ENCODE measurements around the gene ABCA7.
"Not testable (repeated sequence)": the region's sequence is repeated elsewhere in the genome, so short reads cannot be mapped to it uniquely, and the experiment has no call there.

ABCA7 gene

DNA sequence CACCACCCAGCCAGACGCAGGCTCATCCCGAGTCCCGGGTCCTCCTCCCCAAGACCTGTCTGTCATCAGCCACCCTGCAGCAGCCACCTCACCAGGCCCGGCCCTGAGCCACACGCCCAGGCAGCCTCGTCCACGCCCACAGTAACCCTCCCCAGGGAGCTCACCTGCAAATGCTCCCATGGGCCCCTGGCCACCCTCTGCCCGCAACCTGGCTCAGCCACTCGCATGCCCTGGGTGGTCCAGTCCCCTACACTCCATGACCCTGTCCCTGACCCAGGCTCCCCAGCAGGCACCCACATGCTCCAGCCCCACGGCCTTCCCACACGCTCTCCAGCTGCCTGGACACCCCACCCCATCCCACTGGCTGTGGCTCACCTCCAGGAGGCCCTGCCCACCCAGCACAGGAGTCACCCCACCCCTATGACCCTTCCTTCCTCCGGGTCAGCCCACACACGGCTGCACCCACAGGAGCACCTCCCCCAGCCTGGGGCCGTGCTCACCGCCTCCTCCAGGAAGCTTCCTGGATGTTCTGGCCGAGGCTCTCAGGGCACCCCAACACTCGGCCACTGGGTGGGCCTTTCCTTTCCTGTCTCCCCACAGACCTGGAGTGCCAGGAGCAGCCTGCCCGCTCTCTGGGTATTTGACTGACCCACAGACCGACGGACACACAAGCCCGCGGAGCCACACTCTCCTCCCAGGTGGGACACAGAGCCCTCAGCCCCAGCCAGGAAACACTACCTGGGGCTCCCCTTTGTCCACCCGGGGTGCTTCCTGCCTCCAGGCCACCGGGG is 22.6 kb upstream of the ABCA7 start:
- DNase-seq (ENCODE audit: low spot score), result no peak

DNA sequence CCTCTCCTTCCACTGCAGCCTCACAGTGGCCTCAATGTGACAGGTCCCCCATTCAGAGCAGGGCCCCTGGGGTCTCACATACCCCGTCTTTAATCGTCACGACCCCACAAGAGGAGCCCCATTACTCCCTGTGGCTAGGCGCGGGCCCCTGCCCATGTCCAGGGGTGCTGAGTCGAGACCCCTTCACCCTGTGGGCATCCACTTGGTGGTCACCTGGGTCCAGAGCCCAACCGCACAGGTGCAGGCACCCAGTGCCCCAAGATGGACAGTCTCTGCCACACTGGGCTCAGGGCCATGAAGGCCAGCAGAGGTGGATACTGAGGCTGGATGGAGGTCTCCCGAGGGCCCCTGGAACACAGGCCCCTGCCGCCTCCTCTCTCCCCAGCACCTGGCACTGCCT is 22.0 kb upstream of the ABCA7 start:
- no peak for DNase-seq (ENCODE audit: low spot score)

DNA sequence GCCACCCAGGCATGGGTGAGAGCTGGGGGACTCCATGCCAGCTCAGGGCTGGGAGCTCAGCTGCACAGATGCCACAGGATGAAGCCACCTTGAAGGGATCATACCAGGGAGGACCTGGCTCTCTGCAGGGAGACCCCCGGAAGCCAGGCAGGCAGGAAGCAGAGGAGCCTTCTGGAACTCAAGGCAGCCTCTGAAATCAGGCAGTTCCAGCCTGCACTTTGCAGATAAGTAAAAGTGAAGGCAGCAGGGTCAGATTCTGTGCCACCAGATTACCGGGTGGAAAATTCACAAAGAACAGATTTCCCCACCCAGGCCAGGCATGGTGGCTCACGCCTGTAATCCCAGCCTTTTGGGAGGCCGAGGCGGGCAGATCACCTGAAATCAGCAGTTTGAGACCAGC is 21.5 kb upstream of the ABCA7 start:
- no peak for DNase-seq (ENCODE audit: low spot score)

DNA sequence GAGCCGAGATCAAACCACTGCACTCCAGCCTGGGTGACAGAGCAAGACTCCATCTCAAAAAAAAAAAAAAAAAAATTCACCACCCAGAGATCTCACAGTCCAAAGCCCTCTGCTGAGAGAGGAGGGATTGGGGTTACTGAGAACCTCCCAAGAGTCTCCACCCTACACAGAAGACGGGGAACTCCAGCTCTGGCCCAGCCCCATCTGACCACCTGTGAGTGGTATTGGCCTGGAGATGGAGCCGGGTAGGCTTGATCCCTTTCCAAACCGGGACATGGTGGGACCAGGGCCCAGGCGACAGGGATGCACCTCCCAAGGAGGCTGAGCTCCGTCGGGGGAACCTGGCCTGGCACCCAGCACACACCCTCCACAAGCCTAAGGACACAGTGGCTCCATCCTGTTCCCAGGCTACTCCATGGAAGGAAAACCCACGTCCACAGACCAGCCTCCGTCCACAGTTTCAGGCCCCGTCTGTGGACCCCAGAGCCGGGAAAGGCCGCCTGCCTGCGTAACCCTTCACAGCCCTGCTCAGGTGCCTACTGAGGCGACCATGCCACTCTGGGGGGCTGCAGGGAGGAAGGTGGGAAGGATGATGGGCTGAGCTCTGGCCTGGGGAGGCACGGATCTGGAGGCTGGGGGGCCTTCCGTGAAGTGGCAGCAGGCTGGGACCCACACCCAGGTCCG is 20.8 kb upstream of the ABCA7 start:
- DNase-seq (ENCODE audit: low spot score), result no peak

DNA sequence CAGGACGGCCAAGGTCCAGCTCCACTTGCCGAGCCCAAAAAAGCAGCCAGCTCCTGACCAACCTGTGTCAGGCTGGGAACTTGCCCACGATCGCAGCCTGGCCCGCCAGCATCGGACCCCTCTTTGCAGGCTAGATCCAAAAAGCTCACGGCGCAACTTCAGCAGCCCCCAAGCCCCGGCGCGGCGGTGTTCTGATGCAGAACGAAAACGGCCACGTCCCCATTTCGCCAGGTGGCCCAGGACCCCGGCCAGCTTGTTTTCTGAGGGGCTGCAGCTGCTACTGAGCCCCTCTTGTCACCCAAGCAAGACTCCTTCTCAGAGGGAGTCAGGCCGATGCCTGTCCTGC is 20.3 kb upstream of the ABCA7 start:
- DNase-seq (ENCODE audit: low spot score), result no peak

DNA sequence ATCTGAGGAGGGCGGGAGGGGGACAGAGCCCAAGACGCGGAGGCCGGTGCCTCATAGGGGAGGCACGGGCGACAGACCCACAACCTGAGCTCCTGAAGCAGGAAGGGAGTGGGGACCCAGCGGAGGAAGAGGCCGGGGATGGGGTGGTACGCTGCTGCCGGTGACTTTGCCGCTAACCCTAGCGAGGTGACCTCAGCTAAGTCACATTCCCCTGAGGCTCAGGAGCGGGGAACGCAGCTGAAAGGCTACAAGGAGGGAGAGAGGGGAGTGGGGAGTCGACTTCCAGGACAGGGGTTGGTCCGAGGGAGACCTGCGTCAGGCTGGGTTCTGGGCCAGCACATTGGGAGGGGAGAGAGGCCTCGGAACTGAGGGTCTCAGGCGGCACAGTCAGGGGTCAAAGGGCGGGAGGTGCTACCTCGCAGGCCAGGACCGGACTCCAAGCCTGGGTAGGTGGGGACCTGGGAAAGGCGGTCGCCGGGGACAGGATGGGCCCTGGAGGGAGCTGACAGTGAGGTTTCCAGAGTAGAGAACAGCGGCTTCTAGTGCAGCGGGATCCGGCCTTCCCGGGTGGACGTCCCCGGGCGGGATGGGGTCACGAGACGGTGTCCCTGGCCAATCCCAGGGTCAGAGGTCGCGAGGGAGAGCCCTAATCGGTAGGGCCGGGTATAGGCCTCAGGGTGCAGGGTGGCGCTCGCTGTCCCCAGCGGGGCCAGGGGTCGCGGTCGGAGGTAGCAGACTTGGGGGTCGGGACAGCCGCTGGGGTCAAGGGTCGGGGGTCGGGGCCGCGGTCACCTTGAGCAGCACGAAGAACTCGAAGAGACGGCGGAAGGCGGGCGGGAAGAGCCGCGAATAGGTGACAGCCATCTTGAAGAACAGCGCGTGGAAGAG is 19.7 kb upstream of the ABCA7 start:
- no peak for DNase-seq (ENCODE audit: low spot score)

DNA sequence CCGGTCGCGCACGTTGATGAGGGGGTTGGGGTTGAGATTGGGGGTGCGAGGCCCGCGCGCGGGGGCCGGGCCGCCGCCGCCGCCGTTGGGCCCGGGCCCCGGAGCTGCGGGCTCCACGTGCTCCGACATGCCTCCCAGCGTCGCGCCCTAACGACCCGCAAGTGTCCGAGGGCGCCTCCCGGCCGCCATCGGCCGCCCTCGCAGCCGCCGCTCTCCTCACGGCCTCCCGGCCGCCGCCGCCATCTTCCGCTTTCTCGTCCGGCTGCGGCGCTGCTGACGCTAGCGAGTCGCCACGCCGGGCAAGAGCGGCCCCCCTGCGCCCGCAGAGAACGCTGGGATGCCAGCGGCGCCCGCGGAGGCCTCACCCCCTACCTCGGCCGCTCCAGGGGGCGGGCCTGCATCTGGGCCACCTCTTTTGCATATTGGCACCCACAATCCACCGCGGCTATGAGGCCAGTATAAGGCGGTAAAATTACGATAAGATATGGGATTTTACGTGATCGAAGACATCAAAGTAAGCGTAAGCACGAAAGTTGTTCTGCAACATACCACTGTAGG is 19.0 kb upstream of the ABCA7 start, which contains the start of gene TMEM259:
TMEM259 (minus strand) TSS at position 256 of the 558 bp plus-strand sequence; CDS start at position 129, 127 bp downstream.
- DNase-seq (ENCODE audit: low spot score), result peak; percentile 98

DNA sequence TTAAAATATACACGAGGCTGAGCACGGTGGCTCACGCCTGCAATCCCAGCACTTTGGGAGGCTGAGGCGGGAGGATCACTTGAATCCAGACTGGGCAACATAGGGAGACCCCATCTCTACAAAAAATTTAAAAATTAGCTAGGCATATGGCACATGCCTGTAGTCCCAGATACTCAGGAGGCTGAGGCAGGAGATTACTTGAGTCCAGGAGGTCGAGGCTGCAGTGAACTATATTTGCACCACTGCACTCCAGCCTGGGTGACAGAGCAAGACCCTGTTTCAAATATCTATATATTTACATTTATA is 16.1 kb upstream of the ABCA7 start:
- not testable (repeated sequence) for DNase-seq (ENCODE audit: low spot score)

DNA sequence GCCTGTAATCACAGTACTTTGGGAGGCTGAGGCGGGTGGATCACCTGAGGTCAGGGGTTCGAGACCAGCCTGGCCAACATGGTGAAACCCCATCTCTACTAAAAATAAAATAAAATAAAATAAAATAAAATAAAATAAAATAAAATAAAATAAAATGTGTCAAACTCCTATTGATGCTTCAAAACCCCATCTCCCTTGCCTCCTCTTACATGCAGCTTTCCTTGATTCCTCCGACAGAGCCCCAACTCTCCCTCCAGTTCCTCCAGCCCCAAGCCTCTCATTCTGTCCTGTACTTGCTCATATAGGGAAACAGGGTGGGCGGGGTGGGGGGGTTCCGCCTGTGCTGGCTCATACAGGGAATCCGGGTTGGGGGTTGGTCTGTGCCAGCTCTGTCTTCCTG is 14.8 kb upstream of the ABCA7 start:
- not testable (repeated sequence) for DNase-seq (ENCODE audit: low spot score)

DNA sequence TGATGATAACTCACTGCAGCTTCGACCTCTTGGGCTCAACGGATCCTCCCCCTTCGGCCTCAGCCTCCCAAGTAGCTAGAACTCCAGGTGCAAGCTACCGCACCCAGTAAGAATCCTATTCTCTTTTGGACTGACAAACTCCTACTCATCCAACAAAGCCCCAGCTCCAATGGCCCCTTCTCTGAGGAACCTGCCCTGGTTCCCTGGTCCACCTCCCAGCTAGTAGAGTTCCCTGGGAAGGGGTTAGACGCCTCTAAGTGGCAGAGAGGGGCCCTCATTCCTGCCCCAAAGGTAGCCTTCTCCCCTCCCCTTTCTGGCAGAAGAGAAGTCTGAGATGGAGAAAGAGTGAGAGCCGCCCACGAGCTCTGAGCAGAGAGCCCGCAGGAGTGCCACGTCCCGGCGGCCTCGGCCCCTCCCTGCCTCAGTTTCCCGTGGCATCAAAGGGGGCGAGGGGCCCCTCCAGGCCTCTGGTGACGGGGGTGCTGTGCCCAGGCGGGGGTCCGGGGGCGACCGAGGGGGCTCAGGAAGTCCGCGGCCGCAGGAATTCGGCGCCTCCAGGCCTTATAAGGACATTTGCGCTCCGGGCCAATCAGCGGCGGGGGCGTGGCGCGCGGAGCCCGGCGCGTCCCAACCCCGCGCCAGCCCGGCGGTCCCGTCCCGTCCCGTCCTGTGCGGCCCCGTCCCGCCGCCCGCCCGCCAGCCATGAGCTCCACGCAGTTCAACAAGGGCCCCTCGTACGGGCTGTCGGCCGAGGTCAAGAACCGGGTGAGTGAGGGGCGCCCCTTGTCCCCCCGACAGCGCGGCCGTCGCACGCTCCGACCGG is 13.7 kb upstream of the ABCA7 start, which contains the start of gene CNN2:
CNN2 (plus strand) TSS at position 649 of the 823 bp plus-strand sequence; CDS start at position 703, 54 bp downstream.
- DNase-seq (ENCODE audit: low spot score), result peak; percentile 89

DNA sequence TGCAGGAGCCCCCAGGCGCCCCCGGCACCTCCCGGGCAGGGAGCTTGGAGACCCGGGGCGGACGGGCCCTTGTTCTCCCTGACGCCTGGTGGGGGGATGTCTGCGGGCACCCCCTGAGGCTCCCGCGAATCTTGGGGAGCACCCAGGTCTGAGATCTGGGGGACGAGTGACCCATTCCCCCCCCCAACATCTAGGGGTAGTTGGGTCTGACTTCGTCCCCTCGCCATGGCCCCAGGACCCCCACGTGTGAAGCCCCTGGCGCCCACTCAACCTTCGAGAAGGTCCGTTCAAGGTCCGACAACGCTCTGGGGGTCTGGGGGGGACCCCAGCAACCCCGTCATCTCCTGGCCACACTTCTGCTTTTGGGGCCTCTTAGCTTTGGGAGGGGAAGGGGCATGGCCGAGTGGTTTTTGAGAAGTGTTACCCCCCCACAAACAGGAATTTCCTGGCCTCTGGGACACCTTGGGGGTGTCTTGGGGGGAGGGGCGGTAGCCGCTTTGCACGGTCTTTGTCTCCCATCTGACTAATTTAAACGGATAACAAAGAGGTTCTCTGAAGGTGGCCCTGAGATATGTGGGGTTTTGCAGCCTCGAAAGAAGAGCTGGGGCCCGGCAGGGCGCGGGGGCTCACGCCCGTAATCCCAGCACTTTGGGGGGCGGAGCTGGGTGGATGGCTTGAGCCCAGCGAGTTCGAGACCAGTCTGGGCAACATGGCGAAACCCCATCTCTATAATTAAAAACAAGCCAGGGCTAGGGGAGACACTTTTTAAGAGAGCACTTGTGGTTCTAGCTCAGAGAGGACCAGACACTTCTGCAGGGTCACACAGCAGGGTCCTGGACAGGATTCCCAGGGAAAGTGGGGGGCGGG is 12.9 kb upstream of the ABCA7 start:
- no peak for DNase-seq (ENCODE audit: low spot score)

DNA sequence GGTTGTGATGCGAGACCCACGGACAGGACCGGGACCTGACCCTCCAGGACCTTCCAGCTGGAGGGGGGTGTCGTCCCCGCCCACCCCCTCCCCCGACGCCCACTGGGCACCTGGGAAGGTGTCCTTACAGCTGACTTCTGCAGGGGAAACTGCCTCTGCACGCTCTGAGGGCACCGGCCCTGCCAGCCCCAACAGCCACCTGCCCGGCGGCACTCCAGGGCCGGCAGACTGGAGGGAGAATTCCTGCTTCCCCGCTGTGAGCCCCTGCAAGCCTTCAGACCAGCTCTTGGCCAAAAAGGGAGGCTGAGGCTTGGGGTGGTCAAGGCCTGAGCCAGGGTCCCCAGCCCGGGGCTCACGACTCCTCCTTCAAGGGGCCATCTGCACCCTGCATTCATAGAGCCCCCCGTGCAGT is 12.3 kb upstream of the ABCA7 start:
- DNase-seq (ENCODE audit: low spot score), result no peak

DNA sequence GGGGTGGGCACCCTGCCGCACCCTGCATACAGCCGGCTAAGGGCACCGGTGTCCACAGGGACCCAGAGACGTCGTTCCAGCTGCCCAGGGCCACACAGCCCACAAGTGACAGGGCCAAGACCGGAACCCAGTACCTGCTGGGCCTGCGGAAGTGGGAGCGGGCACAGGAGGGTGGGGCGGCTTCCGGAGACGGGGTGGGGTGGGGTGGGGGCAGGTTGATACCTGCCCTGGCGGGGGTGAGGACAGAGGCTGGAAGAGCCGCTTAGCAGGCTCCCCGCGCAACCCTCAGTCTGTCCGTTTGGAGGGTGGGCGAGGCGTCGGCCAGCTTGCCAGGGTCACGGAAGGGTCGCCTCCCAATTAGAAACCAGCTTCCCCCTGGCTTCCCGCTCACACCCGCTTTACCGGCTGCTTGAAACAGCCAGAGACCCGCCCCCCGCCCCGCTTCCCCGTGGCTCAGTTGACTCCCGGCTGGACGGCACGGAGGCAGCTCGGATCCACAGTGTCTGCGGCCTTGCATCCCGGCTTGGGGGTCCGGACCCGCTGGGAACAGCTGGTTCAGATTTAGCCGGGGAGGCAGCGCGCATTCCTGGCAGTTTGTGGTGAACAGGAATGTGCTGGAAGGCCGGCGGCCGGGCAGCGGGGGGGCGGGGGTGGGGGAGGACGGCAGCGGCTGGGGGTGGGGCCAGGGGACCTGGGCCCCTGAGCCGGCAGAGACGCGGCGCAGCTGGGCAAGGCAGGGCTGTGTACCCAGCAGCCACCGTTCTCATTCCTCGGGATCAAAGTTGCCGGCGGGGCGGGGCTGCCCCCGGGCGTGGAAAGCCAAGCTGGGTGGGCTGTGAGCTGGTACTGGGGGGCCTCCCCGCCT is 11.6 kb upstream of the ABCA7 start:
- DNase-seq (ENCODE audit: low spot score), result peak; percentile 90

DNA sequence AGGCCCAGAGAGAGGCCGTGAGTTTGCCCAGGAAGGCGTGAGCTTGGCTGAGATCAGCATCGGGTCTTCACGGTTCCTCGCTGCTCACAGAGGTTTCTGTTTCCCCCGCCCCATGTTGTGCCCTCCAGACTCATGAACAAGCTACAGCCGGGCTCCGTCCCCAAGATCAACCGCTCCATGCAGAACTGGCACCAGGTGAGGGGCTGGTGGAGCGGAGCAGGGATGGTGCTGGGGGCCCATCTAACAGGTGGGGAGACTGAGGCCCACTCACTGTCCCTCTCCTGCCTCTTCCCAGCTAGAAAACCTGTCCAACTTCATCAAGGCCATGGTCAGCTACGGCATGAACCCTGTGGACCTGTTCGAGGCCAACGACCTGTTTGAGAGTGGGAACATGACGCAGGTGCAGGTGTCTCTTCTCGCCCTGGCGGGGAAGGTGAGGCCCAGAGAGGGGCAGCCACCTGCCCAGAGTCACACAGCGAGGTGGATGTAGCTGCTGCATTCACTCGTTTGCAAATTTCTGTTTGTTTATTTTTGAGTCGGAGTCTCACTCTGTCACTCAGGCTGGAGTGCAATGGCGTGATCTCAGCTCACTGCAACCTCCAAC is 7.5 kb upstream of the ABCA7 start:
- no peak for DNase-seq (ENCODE audit: low spot score)

DNA sequence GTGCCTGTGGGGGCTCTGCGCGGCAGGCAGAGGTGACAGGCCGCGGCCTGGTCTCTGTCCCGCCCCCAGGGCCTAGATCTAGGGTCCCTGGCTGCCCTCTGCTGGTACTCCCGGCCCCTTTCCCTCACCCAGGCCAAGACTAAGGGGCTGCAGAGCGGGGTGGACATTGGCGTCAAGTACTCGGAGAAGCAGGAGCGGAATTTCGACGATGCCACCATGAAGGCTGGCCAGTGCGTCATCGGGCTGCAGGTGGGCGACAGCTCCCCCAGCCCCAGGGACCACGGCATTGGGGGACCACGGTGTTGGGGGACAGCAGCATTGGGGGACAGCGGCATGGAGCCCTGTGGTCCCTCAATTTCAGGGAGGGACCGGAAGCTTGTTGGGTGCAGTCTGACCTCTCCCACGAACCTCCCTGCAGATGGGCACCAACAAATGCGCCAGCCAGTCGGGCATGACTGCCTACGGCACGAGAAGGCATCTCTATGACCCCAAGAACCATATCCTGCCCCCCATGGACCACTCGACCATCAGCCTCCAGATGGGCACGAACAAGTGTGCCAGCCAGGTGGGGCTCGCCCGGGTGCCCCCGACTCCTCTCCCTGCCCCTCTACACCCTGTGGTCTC is 3.8 kb upstream of the ABCA7 start:
- no peak for DNase-seq (ENCODE audit: low spot score)

DNA sequence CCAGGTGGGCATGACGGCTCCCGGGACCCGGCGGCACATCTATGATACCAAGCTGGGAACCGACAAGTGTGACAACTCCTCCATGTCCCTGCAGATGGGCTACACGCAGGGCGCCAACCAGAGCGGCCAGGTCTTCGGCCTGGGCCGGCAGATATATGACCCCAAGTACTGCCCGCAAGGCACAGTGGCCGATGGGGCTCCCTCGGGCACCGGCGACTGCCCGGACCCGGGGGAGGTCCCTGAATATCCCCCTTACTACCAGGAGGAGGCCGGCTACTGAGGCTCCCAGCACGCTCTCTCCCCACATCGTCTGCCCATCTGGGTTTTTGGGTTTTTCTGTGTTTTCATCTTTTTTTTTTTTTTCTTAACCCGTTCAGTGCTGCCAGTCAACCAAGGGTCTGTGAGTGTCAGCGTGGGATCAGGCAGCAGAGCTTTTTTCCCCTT is 2.3 kb upstream of the ABCA7 start:
- DNase-seq (ENCODE audit: low spot score), result no peak

DNA sequence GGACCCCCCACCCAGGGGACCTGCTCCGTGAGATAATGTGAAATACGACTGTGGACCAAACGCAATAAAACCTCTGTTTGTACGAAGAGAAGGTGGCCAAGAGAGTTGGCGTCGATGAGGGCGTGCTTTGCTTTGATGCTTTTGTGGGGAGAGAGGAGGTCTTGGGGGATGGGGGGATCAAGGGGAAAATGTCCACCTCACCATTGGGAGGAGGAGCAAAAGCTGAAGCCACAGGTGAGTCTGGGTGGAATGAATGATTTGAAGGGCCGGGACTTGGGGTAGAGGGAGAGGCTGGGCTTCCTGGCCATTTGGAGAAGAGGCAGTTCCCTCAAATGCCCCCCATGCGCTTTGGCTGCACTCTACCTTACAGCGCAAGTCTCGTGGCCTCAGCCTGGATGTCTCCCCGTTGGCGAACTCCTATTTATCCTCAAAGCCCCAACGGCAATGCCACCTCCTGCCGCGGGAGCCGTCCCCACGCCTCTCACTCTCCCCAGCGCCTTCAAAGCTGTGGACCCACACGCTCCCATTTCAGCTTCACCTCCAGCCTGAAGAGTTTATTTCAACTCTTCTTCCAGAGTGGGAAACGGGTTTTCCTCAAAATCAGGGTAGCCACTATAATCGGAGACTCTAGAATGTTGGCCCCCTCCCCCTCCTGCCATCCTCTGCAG is 795 bp upstream of the ABCA7 start:
- DNase-seq (ENCODE audit: low spot score), result no peak
